GM12878 (cell line): Measurements from ENCODE around the gene UQCC2. TPM values are rescaled to one million over a fixed set of nuclear protein-coding genes. Genes with fewer than 3 reads are reported as not detected.

Experiments
- ATAC-seq: fragments of 200-7000 bp; cut with Tn5 transposase; 3 replicates; pipeline ENCODE4 v1.9.1; 2020; ENCODE audit warnings: mild to moderate bottlenecking, moderate library complexity
- BruUV-seq: library from RNA; stranded (reverse); fragments of 400-500 nt; replicated peaks from 2 replicates; lab custom pipeline; 2021; lab: Mats Ljungman, UMichigan
- CTCF ChIA-PET: fragments of 300-600 bp; sonication (Branson Sonifier 250); formaldehyde crosslinking; extraction: SDS; loops from one replicate; lab custom pipeline; 2021; ENCODE audit warnings: inconsistent platforms; lab: Yijun Ruan, JAX
- POLR2A ChIA-PET: fragments of 350-600 bp; formaldehyde crosslinking; extraction: SDS; loops from one replicate; lab custom pipeline; 2021; ENCODE audit warnings: inconsistent platforms; lab: Charles Lee
- RAD21 ChIA-PET: fragments of 300-600 bp; sonication (Branson Sonifier 250); formaldehyde crosslinking; loops from one replicate; lab custom pipeline; 2023; ENCODE audit warnings: antibody characterized with exemption; ENCODE audit not compliant: unreplicated experiment; lab: Charles Lee
- SMC1A ChIA-PET: fragments of 300-600 bp; sonication (Branson Sonifier 250); formaldehyde crosslinking; loops from one replicate; lab custom pipeline; 2023; ENCODE audit not compliant: unreplicated experiment, uncharacterized antibody; lab: Charles Lee
- DNase-seq: peaks from one replicate; pipeline ENCODE4 v3.0.0-alpha.2; 2011; ENCODE audit warnings: low read depth, low spot score
- FAIRE-seq: peaks from 3 replicates; lab custom pipeline; 2011; peaks lifted over from hg19 to GRCh38; lab: Jason Lieb, UNC
- H2AFZ ChIP-seq: 2 replicates; pipeline ENCODE4 v1.6.0; 2011; ENCODE audit warnings: low read depth, low read length, control low read depth; ENCODE audit not compliant: control insufficient read depth
- H3K27ac ChIP-seq: 2 replicates; pipeline ENCODE4 v1.5.1; 2011; ENCODE audit warnings: control low read depth; ENCODE audit not compliant: control insufficient read depth, insufficient read depth
- H3K27me3 ChIP-seq, 2 experiments: replicated peaks in 1 of 2; 2 replicates each; pipeline versions ENCODE4 v1.6.0 to v1.6.1; 2011; ENCODE audit warnings: low read length in 1 of 2; ENCODE audit not compliant: control insufficient read depth in 2 of 2, insufficient read depth in 2 of 2
- H3K36me3 ChIP-seq, 2 experiments: 2 replicates each; pipeline ENCODE4 v1.5.1; 2011; ENCODE audit warnings: low read length in 1 of 2; ENCODE audit not compliant: control insufficient read depth in 2 of 2, insufficient read depth in 2 of 2
- H3K4me1 ChIP-seq: 2 replicates; pipeline ENCODE4 v1.6.1; 2011; ENCODE audit warnings: mild to moderate bottlenecking, low read length, moderate library complexity, mixed read lengths; ENCODE audit not compliant: control insufficient read depth, insufficient read depth
- H3K4me2 ChIP-seq: 2 replicates; pipeline ENCODE4 v1.6.0; 2011; ENCODE audit warnings: control low read depth; ENCODE audit not compliant: control insufficient read depth, insufficient read depth
- H3K4me3 ChIP-seq: fragments of 200-600 bp; sonication (generic); 2 replicates; pipeline ENCODE4 v1.5.1; 2016
- H3K79me2 ChIP-seq: 2 replicates; pipeline ENCODE4 v1.6.0; 2011; ENCODE audit warnings: low read length; ENCODE audit not compliant: control insufficient read depth, insufficient read depth
- H3K9ac ChIP-seq: 2 replicates; pipeline ENCODE4 v1.8.0; 2011; ENCODE audit warnings: low read length, control low read depth, mixed read lengths; ENCODE audit not compliant: control insufficient read depth, insufficient read depth
- H3K9me3 ChIP-seq: replicated peaks from 3 replicates; pipeline ENCODE4 v1.5.1; 2011; ENCODE audit warnings: mild to moderate bottlenecking, low read length; ENCODE audit not compliant: control insufficient read depth, insufficient read depth
- H4K20me1 ChIP-seq: 2 replicates; pipeline ENCODE4 v1.6.0; 2011; ENCODE audit not compliant: control insufficient read depth, insufficient read depth
- CBX5 ChIP-seq: sonication (generic); IDR thresholded peaks from 2 replicates; pipeline ENCODE4 v1.6.1; 2016; ENCODE audit warnings: low read depth, moderate library complexity, mild to moderate bottlenecking, inconsistent platforms
- EZH2 ChIP-seq: IDR thresholded peaks from 2 replicates; pipeline ENCODE4 v1.6.1; 2012; ENCODE audit warnings: low read depth, mild to moderate bottlenecking, control low read depth, inconsistent platforms, low read length, borderline replicate concordance; ENCODE audit not compliant: control insufficient read depth
- GABPA ChIP-seq: IDR thresholded peaks from 2 replicates; pipeline ENCODE4 v1.6.1; 2014; ENCODE audit warnings: antibody characterized with exemption, low read depth, mild to moderate bottlenecking, inconsistent platforms
- MTA2 ChIP-seq: fragments of 450-650 bp; IDR thresholded peaks from 2 replicates; pipeline ENCODE4 v1.6.1; 2016; ENCODE audit warnings: low read depth, mild to moderate bottlenecking, moderate library complexity
- WGBS: methylation state at CpG from one replicate; pipeline ENCODE4 v1.1.6; 2016; ENCODE audit warnings: low lambda C conversion rate; ENCODE audit not compliant: insufficient replicate concordance, insufficient coverage; ENCODE audit errors: missing lambda C conversion rate; 5-methylcytosine and 5-hydroxymethylcytosine counted together
- in situ Hi-C: fragments of 300-500 bp; cut with MboI; formaldehyde crosslinking; loops from 9 replicates; pipeline ENCODE4 v1.14.3; 2018; ENCODE audit warnings: mixed read lengths
- intact Hi-C: fragments of 100-400 bp; cut with micrococcal nuclease; formaldehyde crosslinking; loops from one replicate; pipeline ENCODE4 v1.14.2; 2022; ENCODE audit not compliant: unreplicated experiment
- polyA plus RNA-seq, 11 experiments: library from polyadenylated mRNA; depleted of rRNA in 4 of 11; unstranded in 6 of 11; stranded (reverse) in 5 of 11; fragments of >200 nt; fragmentation: Nextera tagmentation in 4 of 11; fragmentation: Illumina TruSeq in 1 of 11; extraction: Ambion mirVana in 4 of 11; extraction: Trizol in 1 of 11; gene quantifications; 1 replicate in 1 of 11; 2 replicates in 10 of 11; pipeline versions ENCODE4 v1.2.1 to v1.2.3, GENCODE V29; 2011 to 2016; ENCODE audit warnings: inconsistent platforms in 2 of 11, missing spikeins in 2 of 11, low read depth in 1 of 11
- total RNA-seq, 4 experiments: library from RNA; depleted of rRNA in 3 of 4; stranded (reverse); fragments of >200 nt in 3 of 4; fragmentation: Illumina TruSeq in 1 of 4; extraction: Trizol in 1 of 4; gene quantifications; 2 replicates each; pipeline versions ENCODE4 v1.2.1 to v1.2.3, GENCODE V29; 2013 to 2021
- TF ChIP-seq, protein P1 (sequence below): IDR thresholded peaks from 2 replicates; pipeline ENCODE4 v1.6.1; 2011; ENCODE audit warnings: borderline replicate concordance, low read depth, mild to moderate bottlenecking, moderate library complexity, mixed read lengths, low read length; ENCODE audit not compliant: insufficient read depth; ENCODE audit errors: extremely low read length
- TF ChIP-seq, protein P2 (sequence below): fragments of 450-650 bp; IDR thresholded peaks from 2 replicates; pipeline ENCODE4 v1.6.1; 2017; ENCODE audit warnings: mild to moderate bottlenecking

The UQCC2 gene
- total and polyA plus RNA-seq, 10 of the 15 experiments (the other 5 are each of a cell fraction or from before 2014, with no cell fraction given): 40.6 to 478 (median 71.2) TPM

DNA sequence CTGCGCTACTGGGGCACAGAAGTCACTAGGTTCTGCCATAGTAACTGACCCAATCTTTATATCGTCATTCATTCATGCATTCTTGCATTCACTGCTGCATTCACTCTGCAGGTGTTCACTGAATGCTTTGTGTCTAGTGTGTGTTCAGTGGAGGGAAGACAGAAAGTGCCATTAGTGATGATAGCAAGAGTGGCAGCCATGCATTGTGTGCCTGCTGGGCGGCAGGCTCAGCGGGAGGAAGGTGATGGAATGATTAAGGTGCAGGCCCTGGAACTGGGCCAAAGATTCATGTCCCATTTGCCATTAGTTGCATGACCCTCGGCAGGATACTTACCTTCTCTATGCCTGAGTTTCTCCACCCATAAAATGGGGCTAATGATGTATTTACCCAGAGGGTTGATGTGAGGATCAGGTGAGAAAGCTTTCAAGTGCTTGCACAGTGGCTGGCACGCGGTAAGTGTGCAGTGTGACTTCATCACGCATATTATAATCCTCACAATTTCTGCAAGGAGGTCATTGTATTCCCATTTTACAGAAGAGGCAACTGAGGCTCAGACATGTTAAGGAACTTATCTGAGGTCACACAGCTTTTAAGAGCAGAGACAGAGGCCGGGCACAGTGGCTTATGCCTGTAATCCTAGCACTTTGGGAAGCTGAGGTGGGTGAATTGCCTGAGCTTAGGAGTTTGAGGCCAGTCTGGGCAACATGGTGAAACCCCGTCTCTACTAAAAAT is 50.2 kb downstream of the UQCC2 start:
- WGBS: 96% methylated on average over 10 of the region's 10 CpGs
- ChIA-PET CTCF (no interaction called here), SMC1A (interaction anchor here (0.7 kb wide), 1 partner anchor 29 kb away, joined by 3 read pairs; no protein-coding TSS in a partner anchor), RAD21 (no interaction called here), POLR2A (interaction anchor here (1.1 kb wide), 1 partner anchor 39 kb away, joined by 3 read pairs; no protein-coding TSS in a partner anchor)
- intact Hi-C loops: no loop called here
- H3K27ac ChIP-seq: no peak overlapping the region
- no peak overlapping the region for H3K4me3 ChIP-seq
- no peaks in the 10 kb centered on the region for H3K79me2 ChIP-seq
- DNase-seq (no peak), ATAC-seq (no peak)
- no peak overlapping the region for H3K4me2 ChIP-seq
- H3K9me3 ChIP-seq: no peaks in the 10 kb centered on the region
- BruUV-seq: no TSS peak
- TF ChIP-seq CBX5 (no peak), EZH2 (no peak), GABPA (no peak), MTA2 (no peak)
- TF ChIP-seq, protein P1, sequence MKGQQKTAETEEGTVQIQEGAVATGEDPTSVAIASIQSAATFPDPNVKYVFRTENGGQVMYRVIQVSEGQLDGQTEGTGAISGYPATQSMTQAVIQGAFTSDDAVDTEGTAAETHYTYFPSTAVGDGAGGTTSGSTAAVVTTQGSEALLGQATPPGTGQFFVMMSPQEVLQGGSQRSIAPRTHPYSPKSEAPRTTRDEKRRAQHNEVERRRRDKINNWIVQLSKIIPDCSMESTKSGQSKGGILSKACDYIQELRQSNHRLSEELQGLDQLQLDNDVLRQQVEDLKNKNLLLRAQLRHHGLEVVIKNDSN: no peak
- TF ChIP-seq, protein P2, sequence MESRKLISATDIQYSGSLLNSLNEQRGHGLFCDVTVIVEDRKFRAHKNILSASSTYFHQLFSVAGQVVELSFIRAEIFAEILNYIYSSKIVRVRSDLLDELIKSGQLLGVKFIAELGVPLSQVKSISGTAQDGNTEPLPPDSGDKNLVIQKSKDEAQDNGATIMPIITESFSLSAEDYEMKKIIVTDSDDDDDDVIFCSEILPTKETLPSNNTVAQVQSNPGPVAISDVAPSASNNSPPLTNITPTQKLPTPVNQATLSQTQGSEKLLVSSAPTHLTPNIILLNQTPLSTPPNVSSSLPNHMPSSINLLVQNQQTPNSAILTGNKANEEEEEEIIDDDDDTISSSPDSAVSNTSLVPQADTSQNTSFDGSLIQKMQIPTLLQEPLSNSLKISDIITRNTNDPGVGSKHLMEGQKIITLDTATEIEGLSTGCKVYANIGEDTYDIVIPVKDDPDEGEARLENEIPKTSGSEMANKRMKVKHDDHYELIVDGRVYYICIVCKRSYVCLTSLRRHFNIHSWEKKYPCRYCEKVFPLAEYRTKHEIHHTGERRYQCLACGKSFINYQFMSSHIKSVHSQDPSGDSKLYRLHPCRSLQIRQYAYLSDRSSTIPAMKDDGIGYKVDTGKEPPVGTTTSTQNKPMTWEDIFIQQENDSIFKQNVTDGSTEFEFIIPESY: no peak
- TF ChIP-seq, all 136 proteins: peak for 0
- Histone ChIP-seq H3K27me3 (no peaks in the 10 kb centered on the region), H4K20me1 (no peaks in the 10 kb centered on the region), H2AFZ (no peak overlapping the region), H3K9ac (no peak overlapping the region), H3K4me1 (no peaks in the 10 kb centered on the region), H3K36me3 (peaks cover 8 to 33% of the 10 kb centered on the region in 2 experiments; a peak in 3 of 4 replicates)
- in situ Hi-C loops: no loop called here
- no peak for FAIRE-seq
